ENCODE results near the gene ZFYVE28. TPM values are rescaled to one million over a fixed set of nuclear protein-coding genes. Genes with fewer than 3 reads are reported as not detected.

ZFYVE28 gene
- total RNA-seq, 1 donor from 2014 or later, result 0.39 TPM

- Mint-ChIP-seq H3K27me3 (ENCODE audit: insufficient read depth, low read depth) (peaks cover 8% of the 10 kb centered on the region), H3K4me1 (no peaks in the 10 kb centered on the region), H3K9me3 (peaks cover 20% of the 10 kb centered on the region), H3K4me3 (no peak overlapping the region), H3K36me3 (no peaks in the 10 kb centered on the region), H3K27ac (no peak overlapping the region)
- no peak overlapping the region for H3K4me3 ChIP-seq
- DNase-seq (ENCODE audit: low spot score), result no peak
- H3F3A ChIP-seq (ENCODE audit: low read depth), result no peaks in the 10 kb centered on the region
- no peak overlapping the region for H3K4me2 ChIP-seq
- H3K36me3 ChIP-seq, result no peaks in the 10 kb centered on the region
- no peak overlapping the region for H2AFZ ChIP-seq (replicated peaks)
- H4K20me1 ChIP-seq (ENCODE audit: low read depth), result no peaks in the 10 kb centered on the region
- no peak overlapping the region for H3K27ac ChIP-seq
- no peaks in the 10 kb centered on the region for H3K27me3 ChIP-seq
- no peak overlapping the region for H3K9ac ChIP-seq
- H3K79me2 ChIP-seq (ENCODE audit: low read depth), result no peaks in the 10 kb centered on the region
- H3K4me1 ChIP-seq, result no peaks in the 10 kb centered on the region
- TF ChIP-seq CTCF (IDR thresholded peaks at IDR 0.05) (no peak), EZH2 (IDR thresholded peaks at IDR 0.05) (no peak), EZH2phosphoT487 (IDR thresholded peaks at IDR 0.05) (no peak)
- H3K9me3 ChIP-seq (ENCODE audit: low read depth), result no peaks in the 10 kb centered on the region
These were observed 43.0 kb downstream of the ZFYVE28 start for GRCh38 chr4:2375427-2375826.

- H3K4me1 Mint-ChIP-seq, result no peaks in the 10 kb centered on the region
- no peak overlapping the region for H3K9ac ChIP-seq
- no peak overlapping the region for H2AFZ ChIP-seq (replicated peaks)
These were observed 44.9 kb downstream of the ZFYVE28 start for GRCh38 chr4:2373532-2373931.

GRCh38 chr4:2372488-2373030, 45.9 kb downstream of the ZFYVE28 start:
- Histone ChIP-seq H2AFZ (replicated peaks) (no peak overlapping the region), H3K4me3 (no peak overlapping the region), H3K9ac (no peak overlapping the region), H3K4me1 (no peaks in the 10 kb centered on the region), H3F3A (ENCODE audit: low read depth) (no peaks in the 10 kb centered on the region), H3K9me3 (ENCODE audit: low read depth) (no peaks in the 10 kb centered on the region), H3K79me2 (ENCODE audit: low read depth) (no peaks in the 10 kb centered on the region), H3K4me2 (no peak overlapping the region), H3K27me3 (no peaks in the 10 kb centered on the region), H4K20me1 (ENCODE audit: low read depth) (no peaks in the 10 kb centered on the region), H3K27ac (no peak overlapping the region), H3K36me3 (no peaks in the 10 kb centered on the region)
- no peak for DNase-seq (ENCODE audit: low spot score)
- H3K27ac Mint-ChIP-seq, result no peak overlapping the region
- no peaks in the 10 kb centered on the region for H3K4me1 Mint-ChIP-seq
- peaks cover 23% of the 10 kb centered on the region for H3K9me3 Mint-ChIP-seq
- peaks cover 7% of the 10 kb centered on the region for H3K27me3 Mint-ChIP-seq (ENCODE audit: insufficient read depth, low read depth)
- H3K4me3 Mint-ChIP-seq, result no peak overlapping the region
- TF ChIP-seq CTCF (IDR thresholded peaks at IDR 0.05) (no peak), EZH2phosphoT487 (IDR thresholded peaks at IDR 0.05) (no peak), EZH2 (IDR thresholded peaks at IDR 0.05) (no peak)
- H3K36me3 Mint-ChIP-seq, result no peaks in the 10 kb centered on the region

More at GRCh38 chr4:2373532-2373931, 44.9 kb downstream of the ZFYVE28 start:
- Mint-ChIP-seq H3K27me3 (ENCODE audit: insufficient read depth, low read depth) (peaks cover 8% of the 10 kb centered on the region), H3K36me3 (no peaks in the 10 kb centered on the region), H3K9me3 (peaks cover 23% of the 10 kb centered on the region), H3K27ac (no peak overlapping the region), H3K4me3 (no peak overlapping the region)
- Histone ChIP-seq H3K4me2 (no peak overlapping the region), H3K4me1 (no peaks in the 10 kb centered on the region), H3F3A (ENCODE audit: low read depth) (no peaks in the 10 kb centered on the region), H3K79me2 (ENCODE audit: low read depth) (no peaks in the 10 kb centered on the region), H3K9me3 (ENCODE audit: low read depth) (no peaks in the 10 kb centered on the region), H3K27me3 (no peaks in the 10 kb centered on the region), H4K20me1 (ENCODE audit: low read depth) (no peaks in the 10 kb centered on the region), H3K36me3 (no peaks in the 10 kb centered on the region), H3K4me3 (no peak overlapping the region), H3K27ac (no peak overlapping the region)
- TF ChIP-seq EZH2 (IDR thresholded peaks at IDR 0.05) (no peak), EZH2phosphoT487 (IDR thresholded peaks at IDR 0.05) (no peak), CTCF (IDR thresholded peaks at IDR 0.05) (no peak)
- DNase-seq (ENCODE audit: low spot score), result no peak
